ENCODE results near the gene UBTD2. TPM values are rescaled to one million over a fixed set of nuclear protein-coding genes. Genes with fewer than 3 reads are reported as not detected.

Gene UBTD2
- total and polyA plus RNA-seq, 8 donors: 16.2 to 114 (median 93.2) TPM

- intact Hi-C loops (cut with DNase I): no loop called here
- peaks cover 0 to 6% of the 10 kb centered on the region in 2 donors for H3K36me3 ChIP-seq
- no peak for ATAC-seq
- no peaks in the 10 kb centered on the region for H3K27me3 ChIP-seq
- no peak overlapping the region for H3K4me3 ChIP-seq
- no peak for TF ChIP-seq CTCF (IDR thresholded peaks at IDR 0.05)
- H3K9me3 ChIP-seq: no peaks in the 10 kb centered on the region
- no peak overlapping the region for H3K27ac ChIP-seq
- no peak for DNase-seq
- H3K4me1 ChIP-seq: peaks cover 9 to 17% of the 10 kb centered on the region in 2 donors
Observed at GRCh38 chr5:172238334-172238733, 45.2 kb downstream of the UBTD2 start.

- Histone ChIP-seq H3K4me1 (peaks cover 9 to 17% of the 10 kb centered on the region in 2 donors), H3K27ac (no peak overlapping the region), H3K36me3 (peaks cover 0 to 23% of the 10 kb centered on the region in 2 donors), H3K4me3 (no peak overlapping the region), H3K9me3 (no peaks in the 10 kb centered on the region), H3K27me3 (no peaks in the 10 kb centered on the region)
- DNase-seq (no peak), ATAC-seq (no peak)
- no peak for TF ChIP-seq CTCF (IDR thresholded peaks at IDR 0.05)
- intact Hi-C loops (cut with DNase I): no loop called here
Observed at GRCh38 chr5:172235827-172236736, 47.5 kb downstream of the UBTD2 start.

GRCh38 chr5:172235132-172235780, 48.3 kb downstream of the UBTD2 start:
- H3K27ac ChIP-seq: no peak overlapping the region

GRCh38 chr5:172234031-172234430, 49.5 kb downstream of the UBTD2 start:
- H3K27ac ChIP-seq: no peak overlapping the region
- H3K4me3 ChIP-seq: no peak overlapping the region
- H3K36me3 ChIP-seq: peaks cover 0 to 30% of the 10 kb centered on the region in 2 donors
- no peak for ATAC-seq
- no peaks in the 10 kb centered on the region for H3K27me3 ChIP-seq
- TF ChIP-seq CTCF (IDR thresholded peaks at IDR 0.05): no peak
- no peak for DNase-seq
- H3K4me1 ChIP-seq: peaks cover 9 to 17% of the 10 kb centered on the region in 2 donors
- intact Hi-C loops (cut with DNase I): no loop called here
- no peaks in the 10 kb centered on the region for H3K9me3 ChIP-seq

More at GRCh38 chr5:172235132-172235780, 48.3 kb downstream of the UBTD2 start:
- H3K4me1 ChIP-seq: peaks cover 9 to 17% of the 10 kb centered on the region in 2 donors
- intact Hi-C loops (cut with DNase I): no loop called here
- no peak for TF ChIP-seq CTCF (IDR thresholded peaks at IDR 0.05)
- no peak overlapping the region for H3K4me3 ChIP-seq
- no peaks in the 10 kb centered on the region for H3K9me3 ChIP-seq
- peak; percentile 66 for ATAC-seq
- no peak for DNase-seq
- H3K36me3 ChIP-seq: peaks cover 0 to 29% of the 10 kb centered on the region in 2 donors
- no peaks in the 10 kb centered on the region for H3K27me3 ChIP-seq

GRCh38 chr5:172229904-172230303, 53.7 kb downstream of the UBTD2 start:
- Histone ChIP-seq H3K36me3 (peaks cover 0 to 40% of the 10 kb centered on the region in 2 donors), H3K27me3 (no peaks in the 10 kb centered on the region), H3K9me3 (no peaks in the 10 kb centered on the region), H3K4me3 (no peak overlapping the region), H3K27ac (no peak overlapping the region), H3K4me1 (peaks cover 0 to 1% of the 10 kb centered on the region in 2 donors)
- no peak for TF ChIP-seq CTCF (IDR thresholded peaks at IDR 0.05)
- intact Hi-C loops (cut with DNase I): no loop called here
- no peak for ATAC-seq
- no peak for DNase-seq

All from left lung (tissue), 10 donors.